Hepatocyte (in vitro differentiated cells): ENCODE measurements around the gene ITGA1. TPM values are rescaled to one million over a fixed set of nuclear protein-coding genes. Genes with fewer than 3 reads are reported as not detected.

Experiments used
- DNase-seq: peaks from one replicate; pipeline ENCODE4 v3.0.0-alpha.2; 2016; ENCODE audit warnings: low spot score
- H2AFZ ChIP-seq: fragments of 200-600 bp; sonication (generic); 2 replicates; pipeline ENCODE4 v1.6.0; 2016; ENCODE audit warnings: antibody characterized with exemption, mild to moderate bottlenecking
- H3K27ac ChIP-seq: fragments of 200-600 bp; sonication (generic); 2 replicates; pipeline ENCODE4 v1.5.1; 2016; ENCODE audit warnings: mild to moderate bottlenecking
- H3K27me3 ChIP-seq: fragments of 200-600 bp; sonication (generic); 2 replicates; pipeline ENCODE4 v1.6.1; 2016
- H3K36me3 ChIP-seq: fragments of 200-600 bp; sonication (generic); replicated peaks from 2 replicates; pipeline ENCODE4 v1.5.1; 2016; ENCODE audit warnings: low read depth; ENCODE audit not compliant: insufficient read depth
- H3K4me1 ChIP-seq: fragments of 200-600 bp; sonication (generic); 2 replicates; pipeline ENCODE4 v1.5.1; 2016; ENCODE audit warnings: mild to moderate bottlenecking, moderate library complexity; ENCODE audit not compliant: insufficient read depth
- H3K4me2 ChIP-seq: fragments of 200-600 bp; sonication (generic); 2 replicates; pipeline ENCODE4 v1.6.0; 2016
- H3K4me3 ChIP-seq: fragments of 200-600 bp; sonication (generic); 2 replicates; pipeline ENCODE4 v1.5.1; 2016; ENCODE audit warnings: mild to moderate bottlenecking
- H3K79me2 ChIP-seq: fragments of 200-600 bp; sonication (generic); 2 replicates; pipeline ENCODE4 v1.6.0; 2017; ENCODE audit warnings: mild to moderate bottlenecking
- H3K9me2 ChIP-seq: fragments of 200-600 bp; sonication (generic); replicated peaks from 2 replicates; pipeline ENCODE4 v1.6.0; 2017; ENCODE audit warnings: mild to moderate bottlenecking; ENCODE audit not compliant: insufficient read depth
- H3K9me3 ChIP-seq: fragments of 200-600 bp; sonication (generic); 2 replicates; pipeline ENCODE4 v1.5.1; 2016; ENCODE audit warnings: low read depth, mild to moderate bottlenecking
- H4K20me1 ChIP-seq: fragments of 200-600 bp; sonication (generic); 2 replicates; pipeline ENCODE4 v1.6.0; 2016; ENCODE audit warnings: mild to moderate bottlenecking; ENCODE audit not compliant: insufficient read depth, poor library complexity, severe bottlenecking
- CTCF ChIP-seq: fragments of 200-600 bp; sonication (generic); IDR thresholded peaks from 2 replicates; pipeline ENCODE4 v1.5.1; 2016; ENCODE audit warnings: antibody characterized with exemption, mild to moderate bottlenecking; ENCODE audit not compliant: poor library complexity
- EZH2 ChIP-seq: fragments of 200-600 bp; sonication (generic); IDR thresholded peaks from 2 replicates; pipeline ENCODE4 v1.6.1; 2016; ENCODE audit warnings: antibody characterized with exemption, mild to moderate bottlenecking, borderline replicate concordance
- EZH2phosphoT487 ChIP-seq: fragments of 200-600 bp; sonication (generic); IDR thresholded peaks from one replicate; pipeline ENCODE4 v1.6.1; 2018; ENCODE audit warnings: antibody characterized with exemption, mild to moderate bottlenecking, low read depth, moderate library complexity; ENCODE audit not compliant: unreplicated experiment, severe bottlenecking
- WGBS: methylation state at CpG from one replicate; pipeline ENCODE4 v1.1.6; 2016; ENCODE audit warnings: low lambda C conversion rate; ENCODE audit errors: missing lambda C conversion rate; 5-methylcytosine and 5-hydroxymethylcytosine counted together
- polyA plus RNA-seq: library from polyadenylated mRNA; unstranded; fragments of >200 nt; fragmentation: Nextera tagmentation; extraction: Ambion mirVana; gene quantifications from 2 replicates; pipeline ENCODE4 v1.2.1, GENCODE V29; 2016
- total RNA-seq: library from RNA; depleted of rRNA; stranded (reverse); fragments of >200 nt; gene quantifications from 2 replicates; pipeline ENCODE4 v1.2.3, GENCODE V29; 2014

Gene ITGA1
- total and polyA plus RNA-seq, 2 experiments from 2014 or later: 15.0 to 40.3 TPM

- WGBS: 56% methylated on average over 2 of the region's 2 CpGs
- no peaks in the 10 kb centered on the region for H3K9me3 ChIP-seq
- no peak overlapping the region for H3K4me2 ChIP-seq
- no peak overlapping the region for H3K27ac ChIP-seq
- H3K4me3 ChIP-seq: no peak overlapping the region
- no peaks in the 10 kb centered on the region for H3K36me3 ChIP-seq
- H2AFZ ChIP-seq: no peak overlapping the region
- H3K9me2 ChIP-seq: no peaks in the 10 kb centered on the region
- H3K79me2 ChIP-seq: peaks cover 69% of the 10 kb centered on the region
- TF ChIP-seq EZH2phosphoT487 (no peak), EZH2 (no peak), CTCF (no peak)
- no peaks in the 10 kb centered on the region for H3K27me3 ChIP-seq
- no peak for DNase-seq
- peaks cover 4% of the 10 kb centered on the region for H4K20me1 ChIP-seq
- peaks cover 11% of the 10 kb centered on the region for H3K4me1 ChIP-seq
Observed at GRCh38 chr5:52796516-52797103, 8.9 kb downstream of the ITGA1 start.

GRCh38 chr5:52798938-52799337, 11.2 kb downstream of the ITGA1 start:
- H3K79me2 ChIP-seq: peaks cover 70% of the 10 kb centered on the region

GRCh38 chr5:52799358-52799982, 11.8 kb downstream of the ITGA1 start:
- Histone ChIP-seq H3K4me2 (peak overlapping the region; percentile 82), H3K9me3 (no peaks in the 10 kb centered on the region), H4K20me1 (peaks cover 25% of the 10 kb centered on the region), H2AFZ (peak overlapping the region; percentile 52), H3K36me3 (no peaks in the 10 kb centered on the region), H3K4me1 (peaks cover 11% of the 10 kb centered on the region), H3K27ac (peak overlapping the region; percentile 93), H3K9me2 (no peaks in the 10 kb centered on the region), H3K27me3 (no peaks in the 10 kb centered on the region), H3K79me2 (peaks cover 74% of the 10 kb centered on the region), H3K4me3 (peak overlapping the region; percentile 48)
- TF ChIP-seq EZH2phosphoT487 (no peak), EZH2 (no peak), CTCF (no peak)
- DNase-seq: peak; percentile 66
- 1% methylated on average over 19 of the region's 19 CpGs for WGBS

More at GRCh38 chr5:52798938-52799337, 11.2 kb downstream of the ITGA1 start:
- Histone ChIP-seq H3K4me3 (peak overlapping the region; percentile 48), H3K27ac (peak overlapping the region; percentile 93), H3K27me3 (no peaks in the 10 kb centered on the region), H3K4me2 (peak overlapping the region; percentile 82), H3K9me3 (no peaks in the 10 kb centered on the region), H3K4me1 (peaks cover 11% of the 10 kb centered on the region), H4K20me1 (peaks cover 25% of the 10 kb centered on the region), H3K9me2 (no peaks in the 10 kb centered on the region), H2AFZ (peak overlapping the region; percentile 52), H3K36me3 (no peaks in the 10 kb centered on the region)
- 22% methylated on average over 3 of the region's 3 CpGs for WGBS
- no peak for TF ChIP-seq EZH2
- TF ChIP-seq EZH2phosphoT487: no peak
- no peak for TF ChIP-seq CTCF
- no peak for DNase-seq
